K562 (cell line): ENCODE results near the gene MEF2C. TPM values are rescaled to one million over a fixed set of nuclear protein-coding genes. Genes with fewer than 3 reads are reported as not detected.

Experiments
- ATAC-seq: fragments of 200-7000 bp; cut with Tn5 transposase; 3 replicates; pipeline ENCODE4 v1.9.1; 2020; ENCODE audit warnings: moderate library complexity
- BruUV-seq: library from RNA; stranded (reverse); fragments of 400-500 nt; replicated peaks from 2 replicates; lab custom pipeline; 2021; lab: Mats Ljungman, UMichigan
- CTCF ChIA-PET: fragments of 300-600 bp; formaldehyde crosslinking; extraction: SDS; loops from one replicate; lab custom pipeline; 2021; ENCODE audit warnings: low intra/inter-chr PET ratio; lab: Yijun Ruan, JAX
- POLR2A ChIA-PET: fragments of 300-600, 350-650 bp; sonication (Branson Sonifier 250); formaldehyde crosslinking; extraction: SDS; loops from one replicate; lab custom pipeline; 2021; ENCODE audit warnings: antibody characterized with exemption, inconsistent platforms; lab: Yijun Ruan, JAX
- DNase-seq, 4 experiments: peaks; one replicate each; pipeline versions ENCODE4 v3.0.0 to v3.0.0-alpha.2; 2011 to 2018; ENCODE audit warnings: low spot score in 3 of 4, mixed read lengths in 3 of 4; ENCODE audit errors: extremely low read depth in 1 of 4
- FAIRE-seq: peaks from 2 replicates; lab custom pipeline; 2011; peaks lifted over from hg19 to GRCh38; lab: Jason Lieb, UNC
- H2AFZ ChIP-seq: 2 replicates; pipeline ENCODE4 v1.6.0; 2011; ENCODE audit warnings: low read depth, low read length, control low read depth, inconsistent platforms
- H3K27ac ChIP-seq: fragments of 200-600 bp; 3 replicates; pipeline ENCODE4 v1.8.0; 2011; ENCODE audit warnings: low read depth, mild to moderate bottlenecking, control low read depth, inconsistent platforms, low read length, moderate library complexity, mixed read lengths; ENCODE audit errors: extremely low read depth
- H3K27me3 ChIP-seq, 2 experiments: fragments of 300-600 bp in 1 of 2; 2 replicates in 1 of 2; 3 replicates in 1 of 2; pipeline versions ENCODE4 v1.6.0 to v1.8.0; 2011; ENCODE audit warnings: inconsistent platforms in 2 of 2, low read length in 2 of 2, mild to moderate bottlenecking in 1 of 2, mixed read lengths in 1 of 2, moderate library complexity in 1 of 2; ENCODE audit not compliant: control insufficient read depth in 2 of 2, insufficient read depth in 2 of 2
- H3K36me3 ChIP-seq: fragments of 300-600 bp; 3 replicates; pipeline ENCODE4 v1.8.0; 2011; ENCODE audit warnings: mild to moderate bottlenecking, low read length, inconsistent platforms; ENCODE audit not compliant: control insufficient read depth, insufficient read depth
- H3K4me1 ChIP-seq, 2 experiments: fragments of 200-600 bp in 1 of 2; replicated peaks in 1 of 2; 2 replicates in 1 of 2; 3 replicates in 1 of 2; pipeline versions ENCODE4 v1.5.1 to v1.8.0; 2011; ENCODE audit warnings: inconsistent platforms in 2 of 2, low read length in 2 of 2, mild to moderate bottlenecking in 1 of 2, mixed read lengths in 1 of 2, moderate library complexity in 1 of 2; ENCODE audit not compliant: control insufficient read depth in 2 of 2, insufficient read depth in 2 of 2
- H3K4me2 ChIP-seq: 2 replicates; pipeline ENCODE4 v1.6.1; 2011; ENCODE audit warnings: low read length, control low read depth, inconsistent platforms, mixed read lengths; ENCODE audit not compliant: insufficient read depth
- H3K4me3 ChIP-seq: fragments of 200-600 bp; sonication (generic), shearing (Covaris generic); 2 replicates; pipeline ENCODE4 v1.5.1; 2016; ENCODE audit warnings: control low read depth, inconsistent platforms
- H3K79me2 ChIP-seq: fragments of 200-600 bp; 3 replicates; pipeline ENCODE4 v1.8.0; 2011; ENCODE audit warnings: low read length, inconsistent platforms; ENCODE audit not compliant: control insufficient read depth, insufficient read depth
- H3K9ac ChIP-seq, 2 experiments: 2 replicates each; pipeline versions ENCODE4 v1.6.0 to v1.6.1; 2011; ENCODE audit warnings: low read depth in 2 of 2, low read length in 2 of 2, control low read depth in 1 of 2, inconsistent platforms in 1 of 2, mild to moderate bottlenecking in 1 of 2, mixed read lengths in 1 of 2; ENCODE audit not compliant: insufficient read depth in 1 of 2
- H3K9me1 ChIP-seq: one replicate; pipeline ENCODE4 v1.6.0; 2011; ENCODE audit warnings: inconsistent platforms, mild to moderate bottlenecking, low read length, moderate library complexity; ENCODE audit not compliant: control insufficient read depth, insufficient read depth
- H3K9me3 ChIP-seq: replicated peaks from 2 replicates; pipeline ENCODE4 v1.5.1; 2011; ENCODE audit warnings: low read depth, low read length, inconsistent platforms; ENCODE audit not compliant: control insufficient read depth, insufficient read depth
- H4K20me1 ChIP-seq: replicated peaks from 2 replicates; pipeline ENCODE4 v1.6.1; 2011; ENCODE audit warnings: low read length, inconsistent platforms, mixed read lengths; ENCODE audit not compliant: control insufficient read depth, insufficient read depth
- EZH2 ChIP-seq: IDR thresholded peaks from 2 replicates; pipeline ENCODE4 v1.6.1; 2012; ENCODE audit warnings: low read depth, mild to moderate bottlenecking, inconsistent platforms, low read length, borderline replicate concordance
- HNRNPH1 ChIP-seq: fragments of 200-400 bp; formaldehyde crosslinking; optimal IDR thresholded peaks from 2 replicates; pipeline ENCODE3; 2017; ENCODE audit warnings: low read depth, mild to moderate bottlenecking, low read length, moderate library complexity
- WGBS: fragments of 100-300 bp; shearing (Covaris generic); methylation state at CpG from one replicate; pipeline ENCODE4 v1.1.6; 2016; ENCODE audit warnings: low coverage, mixed read lengths; ENCODE audit not compliant: insufficient coverage; ENCODE audit errors: missing lambda C conversion rate; 5-methylcytosine and 5-hydroxymethylcytosine counted together
- in situ Hi-C: fragments of 300-500 bp; cut with MboI; formaldehyde crosslinking; loops from 4 replicates; pipeline ENCODE4 v1.15.0; 2018; ENCODE audit warnings: inconsistent platforms, mixed read lengths
- intact Hi-C: fragments of 100-400 bp; cut with micrococcal nuclease; formaldehyde crosslinking; loops from 2 replicates; pipeline ENCODE4 v1.14.2; 2022
- polyA plus RNA-seq, 8 experiments: library from polyadenylated mRNA; depleted of rRNA in 4 of 8; stranded (reverse) in 5 of 8; unstranded in 3 of 8; fragments of >200 nt; fragmentation: Nextera tagmentation in 2 of 8; fragmentation: Illumina TruSeq in 1 of 8; extraction: Ambion mirVana in 2 of 8; extraction: Trizol in 1 of 8; gene quantifications; 2 replicates each; pipeline versions ENCODE4 v1.2.1 to v1.2.3, GENCODE V29; 2011 to 2014; ENCODE audit warnings: inconsistent platforms in 1 of 8, missing spikeins in 1 of 8
- total RNA-seq, 7 experiments: library from RNA; depleted of rRNA in 6 of 7; stranded (reverse); fragments of >200 nt in 6 of 7; fragmentation: Illumina TruSeq in 2 of 7; extraction: Trizol in 2 of 7; gene quantifications; 2 replicates each; pipeline versions ENCODE4 v1.2.1 to v1.2.3, GENCODE V29; 2011 to 2021; ENCODE audit warnings: low replicate concordance in 1 of 7
- TF ChIP-seq, protein P1 (sequence below), 2 experiments: fragments of 250-450 bp in 1 of 2; fragments of 450-650 bp in 1 of 2; sonication (Bioruptor Pico) in 1 of 2; IDR thresholded peaks; 2 replicates each; pipeline versions ENCODE4 v1.6.1 to v1.8.0; 2016 to 2021; ENCODE audit warnings: mild to moderate bottlenecking in 2 of 2, moderate library complexity in 2 of 2, missing compliant biosample characterization in 1 of 2, missing genetic modification characterization in 1 of 2

Gene MEF2C
- total and polyA plus RNA-seq, 9 of the 15 experiments (the other 6 are each of a cell fraction or from before 2014, with no cell fraction given), result 25.1 to 67.8 (median 58.3) TPM

DNA sequence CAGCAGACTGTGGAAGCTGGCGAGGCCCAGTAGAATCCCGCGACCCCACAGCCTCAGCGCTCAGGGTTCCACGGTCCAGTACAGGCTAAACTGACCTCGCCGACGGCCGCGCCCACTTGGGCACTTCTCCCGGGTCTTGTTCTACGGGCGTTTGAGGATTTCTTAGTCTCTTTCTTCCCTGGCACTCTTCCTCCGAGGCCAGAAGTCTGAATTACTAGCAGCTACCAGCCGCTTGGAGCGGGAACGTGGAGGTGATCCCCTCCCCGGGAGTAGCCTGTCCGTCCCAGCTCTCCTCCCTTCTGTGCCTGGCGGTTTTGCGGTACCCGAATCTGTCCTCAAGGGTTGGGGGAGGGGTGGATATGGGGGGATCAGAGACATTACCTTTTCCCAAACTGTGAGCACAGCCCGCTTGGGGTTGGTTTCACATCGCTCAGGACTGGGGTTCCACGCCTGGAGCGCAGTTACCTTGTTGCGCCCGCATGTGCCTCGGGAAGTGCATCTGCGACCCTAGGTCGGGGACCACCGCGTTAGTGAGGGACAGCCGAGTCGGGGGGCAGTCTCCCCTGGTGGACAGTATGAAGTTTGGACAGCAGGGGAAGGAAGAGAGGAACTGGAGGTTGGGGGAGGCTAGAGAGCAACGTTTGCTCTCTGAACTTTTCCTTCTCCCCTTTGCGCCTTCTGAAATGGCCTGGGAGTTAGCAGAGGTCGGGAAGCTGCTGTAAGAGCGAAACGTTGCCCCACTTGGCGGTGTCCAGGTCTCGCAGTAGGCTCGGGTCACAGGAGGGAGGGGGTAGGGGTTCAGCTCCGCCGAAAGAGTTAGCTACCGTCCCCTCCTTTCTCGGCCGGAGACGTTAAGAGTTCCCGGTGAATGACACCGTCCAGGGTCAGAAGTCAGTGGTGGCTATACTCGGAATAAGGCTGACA is 190.8 kb downstream of the MEF2C start:
- Histone ChIP-seq H3K4me1 (peaks cover 0 to 14% of the 10 kb centered on the region in 2 experiments; a peak in 2 of 5 replicates), H3K36me3 (no peaks in the 10 kb centered on the region), H3K9me1 (no peaks in the 10 kb centered on the region), H4K20me1 (no peaks in the 10 kb centered on the region), H3K27me3 (peaks cover 44 to 65% of the 10 kb centered on the region in 2 experiments), H3K9ac (peak overlapping the region in 1 of 2 experiments; percentile 4; a peak in 2 of 4 replicates), H3K27ac (no peak overlapping the region), H3K4me3 (no peak overlapping the region), H3K79me2 (no peaks in the 10 kb centered on the region), H2AFZ (no peak overlapping the region), H3K4me2 (no peak overlapping the region), H3K9me3 (no peaks in the 10 kb centered on the region)
- no TSS peak for BruUV-seq
- intact Hi-C loops (loop anchor here (2.0 to 10.0 kb wide), 2 partner anchors 911 to 1277 kb away; partner anchors contain the start of gene CCNH), in situ Hi-C loops (loop anchor here (5.0 kb wide), 1 partner anchor 910 kb away; no protein-coding TSS in a partner anchor)
- ATAC-seq (peak; percentile 18; the same call in 2 of the 3 replicates), FAIRE-seq (no peak), DNase-seq (no peak)
- 3% methylated on average over 46 of the region's 52 CpGs for WGBS
- TF ChIP-seq HNRNPH1 (no peak), EZH2 (peak; percentile 33; the same call in 1 of the 2 replicates)
- TF ChIP-seq, protein P1, sequence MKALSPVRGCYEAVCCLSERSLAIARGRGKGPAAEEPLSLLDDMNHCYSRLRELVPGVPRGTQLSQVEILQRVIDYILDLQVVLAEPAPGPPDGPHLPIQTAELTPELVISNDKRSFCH (CRISPR knock-in tag; IDR thresholded peaks at IDR 0.05), result no peak
- TF ChIP-seq, protein P1 (tag; IDR thresholded peaks at IDR 0.05), result no peak
- ChIA-PET CTCF (interaction anchor here (0.6 kb wide), 3 partner anchors 1438 to 1812 kb away, joined by 3 read pairs; no protein-coding TSS in a partner anchor), POLR2A (interaction anchor here (0.6 to 1.6 kb wide), 4 partner anchors 12 to 1280 kb away, joined by 3 to 6 read pairs (median 3); partner anchors contain the start of gene CCNH)
